Measurements from ENCODE around the gene P2RY13. TPM values are rescaled to one million over a fixed set of nuclear protein-coding genes. Genes with fewer than 3 reads are reported as not detected.

Gene P2RY13
- total RNA-seq, 1 experiment from 2014 or later, result not detected

- Histone ChIP-seq H3K4ac (ENCODE audit: low read depth, low read length) (no peak overlapping the region), H3K9ac (ENCODE audit: extremely low read depth, insufficient read length, low read length) (no peak overlapping the region), H2BK5ac (ENCODE audit: insufficient read length, low read length) (no peak overlapping the region), H3K23me2 (ENCODE audit: insufficient read length, low read depth, low read length, poor library complexity, severe bottlenecking) (no peaks in the 10 kb centered on the region), H3K4me1 (ENCODE audit: insufficient read depth, low read length) (peaks cover 12% of the 10 kb centered on the region; the same call in 1 of the 2 replicates), H2BK15ac (ENCODE audit: low read depth, low read length) (no peak overlapping the region), H2AFZ (ENCODE audit: low read length) (no peak overlapping the region), H2BK120ac (ENCODE audit: low read depth, low read length, poor library complexity, severe bottlenecking) (no peak overlapping the region), H3K79me1 (ENCODE audit: insufficient read depth, low read depth, low read length, poor library complexity, severe bottlenecking) (no peaks in the 10 kb centered on the region), H2BK20ac (ENCODE audit: low read depth, low read length, poor library complexity, severe bottlenecking) (no peak overlapping the region), H3T11ph (ENCODE audit: low read length) (no peak overlapping the region), H3K56ac (ENCODE audit: insufficient read length, low read depth, low read length) (no peak overlapping the region), H3K23ac (ENCODE audit: insufficient read length, low read depth, low read length) (no peak overlapping the region), H3K27me3 (ENCODE audit: insufficient read depth, low read length) (no peaks in the 10 kb centered on the region), H3K27ac (ENCODE audit: insufficient read length, low read depth, low read length) (no peak overlapping the region), H3K18ac (ENCODE audit: insufficient read length, low read depth, low read length) (no peak overlapping the region), H3K79me2 (ENCODE audit: insufficient read depth, low read length) (no peaks in the 10 kb centered on the region), H3K9me3 (ENCODE audit: control insufficient read depth, low read depth, low read length) (no peaks in the 10 kb centered on the region), H4K5ac (ENCODE audit: insufficient read length, low read depth, low read length) (no peak overlapping the region), H4K8ac (replicated peaks; ENCODE audit: insufficient read length, low read depth, low read length) (no peak overlapping the region), H3K4me2 (ENCODE audit: insufficient read depth, insufficient read length, low read length) (no peak overlapping the region), H4K20me1 (ENCODE audit: control insufficient read depth, insufficient read depth, insufficient read length) (no peaks in the 10 kb centered on the region), H2BK12ac (ENCODE audit: insufficient read length, low read depth, low read length) (no peak overlapping the region), H4K91ac (ENCODE audit: insufficient read length, low read depth, low read length) (no peak overlapping the region), H2AK5ac (ENCODE audit: insufficient read length, low read length) (no peak overlapping the region), H3K14ac (ENCODE audit: insufficient read depth, low read length) (no peak overlapping the region)
- Mint-ChIP-seq H3K4me3 (no peak overlapping the region), H3K27ac (peak overlapping the region in 2 of 3 experiments; percentile 25 to 78; a peak in 4 of 7 replicates), H3K36me3 (ENCODE audit: insufficient read depth in 1 of 3, low read depth in 3 of 3) (no peaks in the 10 kb centered on the region), H3K4me1 (peaks cover 42 to 46% of the 10 kb centered on the region in 2 experiments), H3K27me3 (ENCODE audit: low read depth) (no peaks in the 10 kb centered on the region), H3K9me3 (no peaks in the 10 kb centered on the region)
- no peak for DNase-seq
- WGBS (ENCODE audit: extremely low coverage, insufficient read length, low lambda C conversion rate), result no CpG with 5 or more reads among the region's 1 CpG
- TF ChIP-seq, protein P1, sequence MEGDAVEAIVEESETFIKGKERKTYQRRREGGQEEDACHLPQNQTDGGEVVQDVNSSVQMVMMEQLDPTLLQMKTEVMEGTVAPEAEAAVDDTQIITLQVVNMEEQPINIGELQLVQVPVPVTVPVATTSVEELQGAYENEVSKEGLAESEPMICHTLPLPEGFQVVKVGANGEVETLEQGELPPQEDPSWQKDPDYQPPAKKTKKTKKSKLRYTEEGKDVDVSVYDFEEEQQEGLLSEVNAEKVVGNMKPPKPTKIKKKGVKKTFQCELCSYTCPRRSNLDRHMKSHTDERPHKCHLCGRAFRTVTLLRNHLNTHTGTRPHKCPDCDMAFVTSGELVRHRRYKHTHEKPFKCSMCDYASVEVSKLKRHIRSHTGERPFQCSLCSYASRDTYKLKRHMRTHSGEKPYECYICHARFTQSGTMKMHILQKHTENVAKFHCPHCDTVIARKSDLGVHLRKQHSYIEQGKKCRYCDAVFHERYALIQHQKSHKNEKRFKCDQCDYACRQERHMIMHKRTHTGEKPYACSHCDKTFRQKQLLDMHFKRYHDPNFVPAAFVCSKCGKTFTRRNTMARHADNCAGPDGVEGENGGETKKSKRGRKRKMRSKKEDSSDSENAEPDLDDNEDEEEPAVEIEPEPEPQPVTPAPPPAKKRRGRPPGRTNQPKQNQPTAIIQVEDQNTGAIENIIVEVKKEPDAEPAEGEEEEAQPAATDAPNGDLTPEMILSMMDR (conservative IDR thresholded peaks at IDR 0.05), result no peak
Observed at GRCh38 chr3:151307583-151308488, 21.5 kb downstream of the P2RY13 start.
